Spleen (tissue), 11 donors: ENCODE measurements around the gene CHRNG. TPM values are rescaled to one million over a fixed set of nuclear protein-coding genes. Genes with fewer than 3 reads are reported as not detected.

Experiments used
- DNase-seq: peaks from one replicate; pipeline ENCODE4 v3.0.0-alpha.2; 2020
- H3K27ac ChIP-seq, 8 donors: fragments of 200-600 bp; sonication (generic) in 7 of 8; 1 replicate in 4 of 8; 2 replicates in 4 of 8; pipeline versions ENCODE4 v1.5.0 to v1.8.0; 2016 to 2021; ENCODE audit warnings: inconsistent platforms in 4 of 8, mild to moderate bottlenecking in 4 of 8, moderate library complexity in 1 of 8
- H3K27me3 ChIP-seq, 7 donors: fragments of 200-600 bp; sonication (generic) in 6 of 7; replicated peaks in 1 of 7; 1 replicate in 4 of 7; 2 replicates in 3 of 7; pipeline versions ENCODE4 v1.5.0 to v1.8.0; 2016 to 2021; ENCODE audit warnings: inconsistent platforms in 3 of 7, mild to moderate bottlenecking in 1 of 7
- H3K36me3 ChIP-seq, 6 donors: fragments of 200-600 bp; sonication (generic) in 5 of 6; 1 replicate in 4 of 6; 2 replicates in 2 of 6; pipeline versions ENCODE4 v1.5.0 to v1.8.0; 2016 to 2021; ENCODE audit warnings: inconsistent platforms in 2 of 6
- H3K4me1 ChIP-seq, 6 donors: fragments of 200-600 bp; sonication (generic) in 5 of 6; 1 replicate in 3 of 6; 2 replicates in 3 of 6; pipeline versions ENCODE4 v1.5.0 to v1.8.0; 2016 to 2021; ENCODE audit warnings: inconsistent platforms in 3 of 6
- H3K4me3 ChIP-seq, 8 donors: fragments of 200-600 bp; sonication (generic) in 7 of 8; 1 replicate in 4 of 8; 2 replicates in 4 of 8; pipeline versions ENCODE4 v1.5.0 to v1.8.0; 2016 to 2021; ENCODE audit warnings: inconsistent platforms in 4 of 8, mild to moderate bottlenecking in 4 of 8, moderate library complexity in 2 of 8
- H3K9me3 ChIP-seq, 8 donors: fragments of 200-600 bp; sonication (generic) in 7 of 8; 1 replicate in 4 of 8; 2 replicates in 4 of 8; pipeline versions ENCODE4 v1.5.0 to v1.8.0; 2016 to 2021; ENCODE audit warnings: inconsistent platforms in 4 of 8
- CTCF ChIP-seq, 11 experiments: fragments of 200-600 bp in 7 of 11; fragments of 450-650 bp in 4 of 11; sonication (generic) in 4 of 11; IDR thresholded peaks in 8 of 11; conservative IDR thresholded peaks in 3 of 11; 1 replicate in 7 of 11; 2 replicates in 4 of 11; pipeline versions ENCODE4 v1.4.0 to v1.8.0; 2016 to 2021; ENCODE audit warnings: antibody characterized with exemption in 11 of 11, inconsistent platforms in 4 of 11, mild to moderate bottlenecking in 1 of 11
- POLR2A ChIP-seq, 3 donors: fragments of 450-650 bp; IDR thresholded peaks; one replicate each; pipeline ENCODE4 v1.5.1; 2017; ENCODE audit warnings: antibody characterized with exemption in 3 of 3, mild to moderate bottlenecking in 1 of 3
- POLR2AphosphoS5 ChIP-seq, 3 donors: sonication (generic); formaldehyde crosslinking; IDR thresholded peaks; one replicate each; pipeline ENCODE4 v1.5.1; 2017; ENCODE audit warnings: antibody characterized with exemption in 3 of 3
- WGBS, 5 donors: extraction: QIAGEN DNeasy Blood & Tissue Kit in 3 of 5; methylation state at CpG; one replicate each; pipeline versions ENCODE4 v1.1.5 to v1.1.7; 2013 to 2018; 5-methylcytosine and 5-hydroxymethylcytosine counted together
- intact Hi-C: fragments of 100-400 bp; cut with DNase I; formaldehyde crosslinking; loops from one replicate; pipeline ENCODE4 v1.15.0; 2023; ENCODE audit warnings: low total_unique reads
- polyA plus RNA-seq, 3 donors: library from polyadenylated mRNA; stranded (reverse); fragments of 200-250 nt; gene quantifications; one replicate each; pipeline ENCODE4 v1.2.1, GENCODE V29; 2013
- total RNA-seq, 7 donors: library from RNA; depleted of rRNA in 3 of 7; stranded (reverse); fragments of >200 nt in 3 of 7; fragmentation: NEBNext Ultra II Directional in 4 of 7; extraction: Animal tissue kit (Norgen Biotek cat#: 25700) in 4 of 7; gene quantifications; one replicate each; pipeline versions ENCODE4 v1.1.0 to v1.2.1, GENCODE V29; 2016 to 2021
- donor health status: healthy with polysubstance abuse.
- donor health status: DM: no; HTN: no; CAD: no; lungs with moderate emphysema.
- donor health status: DM: no; HTN: no; CAD: no.
- donor health status: Bipolar disorder and iron deficiency.
- donor health status: healthy.
- donor health status: DM: no; HTN: no; CAD: no.
- donor health status: DM: yes; HTN: yes; CAD: no.

The CHRNG gene
- total and polyA plus RNA-seq, 10 donors = 0.06 TPM; not detected in 9

- peaks cover 0 to 39% (median 0%) of the 10 kb centered on the region in 6 donors for H3K36me3 ChIP-seq
- no peaks in the 10 kb centered on the region for H3K9me3 ChIP-seq
- no peak for DNase-seq
- H3K27ac ChIP-seq = no peak overlapping the region
- H3K27me3 ChIP-seq = peaks cover 0 to 16% (median 0%) of the 10 kb centered on the region in 7 donors
- no peak overlapping the region for H3K4me3 ChIP-seq
- H3K4me1 ChIP-seq = peaks cover 0 to 52% (median 22%) of the 10 kb centered on the region in 6 donors
- no peak for TF ChIP-seq POLR2A (IDR thresholded peaks at IDR 0.05)
- TF ChIP-seq CTCF (IDR thresholded peaks at IDR 0.05 in 8 of 11, conservative IDR thresholded peaks at IDR 0.05 in 3 of 11) = no peak
- TF ChIP-seq POLR2AphosphoS5 (IDR thresholded peaks at IDR 0.05) = peak in 2 of 3 donors; percentile 13 to 62
- intact Hi-C loops = no loop called here
- 78 to 91% (median 91%) methylated on average over 12 to 20 of the region's 20 CpGs for WGBS, 5 donors
Measured at GRCh38 chr2:232542715-232543467, 3.4 kb downstream of the CHRNG start.

- 89 to 95% (median 95%) methylated on average over 13 to 14 of the region's 14 CpGs for WGBS, 5 donors
- Histone ChIP-seq H3K27ac (no peak overlapping the region), H3K9me3 (no peaks in the 10 kb centered on the region), H3K36me3 (peaks cover 0 to 39% (median 0%) of the 10 kb centered on the region in 6 donors), H3K4me3 (no peak overlapping the region), H3K27me3 (peaks cover 0 to 15% (median 0%) of the 10 kb centered on the region in 7 donors), H3K4me1 (peaks cover 0 to 57% (median 25%) of the 10 kb centered on the region in 6 donors)
- no peak for DNase-seq
- intact Hi-C loops = no loop called here
- no peak for TF ChIP-seq POLR2AphosphoS5 (IDR thresholded peaks at IDR 0.05)
Measured at GRCh38 chr2:232543491-232543890, 4.0 kb downstream of the CHRNG start.

GRCh38 chr2:232543928-232544631 is 4.6 kb downstream of the CHRNG start:
- no peak overlapping the region for H3K27ac ChIP-seq
- peaks cover under 1 to 59% (median 29%) of the 10 kb centered on the region in 6 donors for H3K4me1 ChIP-seq
- H3K27me3 ChIP-seq = peaks cover 0 to 11% (median 0%) of the 10 kb centered on the region in 7 donors
- peak; percentile 76 for DNase-seq
- no peak overlapping the region for H3K4me3 ChIP-seq
- H3K9me3 ChIP-seq = peaks cover 0 to 4% (median 0%) of the 10 kb centered on the region in 8 donors
- 91 to 97% (median 94%) methylated on average over 10 to 19 of the region's 19 CpGs for WGBS, 5 donors
- TF ChIP-seq CTCF (IDR thresholded peaks at IDR 0.05 in 8 of 11, conservative IDR thresholded peaks at IDR 0.05 in 3 of 11) = no peak
- TF ChIP-seq POLR2AphosphoS5 (IDR thresholded peaks at IDR 0.05) = peak in 1 of 3 donors; percentile 28
- H3K36me3 ChIP-seq = peaks cover 0 to 39% (median 0%) of the 10 kb centered on the region in 6 donors
- intact Hi-C loops = no loop called here

GRCh38 chr2:232544674-232545073 is 5.2 kb downstream of the CHRNG start:
- Histone ChIP-seq H3K4me3 (no peak overlapping the region), H3K4me1 (peaks cover 4 to 59% (median 35%) of the 10 kb centered on the region in 6 donors), H3K27ac (no peak overlapping the region), H3K9me3 (peaks cover 0 to 4% (median 0%) of the 10 kb centered on the region in 8 donors), H3K27me3 (peaks cover 0 to 5% (median 0%) of the 10 kb centered on the region in 7 donors), H3K36me3 (peaks cover 0 to 39% (median 0%) of the 10 kb centered on the region in 6 donors)
- no peak for DNase-seq
- no peak for TF ChIP-seq CTCF (IDR thresholded peaks at IDR 0.05 in 8 of 11, conservative IDR thresholded peaks at IDR 0.05 in 3 of 11)
- TF ChIP-seq POLR2AphosphoS5 (IDR thresholded peaks at IDR 0.05) = no peak
- TF ChIP-seq POLR2A (IDR thresholded peaks at IDR 0.05) = no peak
- intact Hi-C loops = no loop called here
- 92 to 95% (median 93%) methylated on average over 6 of the region's 6 CpGs for WGBS, 5 donors
